CD14-positive monocyte (primary cell): ENCODE results near the gene HNF1B. TPM values are rescaled to one million over a fixed set of nuclear protein-coding genes. Genes with fewer than 3 reads are reported as not detected.

ENCODE experiments used
- DNase-seq, 3 donors: peaks; one replicate each; pipeline ENCODE4 v3.0.0-alpha.2; 2011 to 2022
- H2AFZ ChIP-seq: 2 replicates; pipeline ENCODE4 v1.6.0; 2012; ENCODE audit warnings: mild to moderate bottlenecking, low read depth, low read length, inconsistent platforms; ENCODE audit not compliant: insufficient read depth, poor library complexity, severe bottlenecking
- H3K27ac ChIP-seq, 2 donors: 1 replicate in 1 of 2; 2 replicates in 1 of 2; pipeline ENCODE4 v1.5.1; 2012 to 2013; ENCODE audit warnings: low read length in 2 of 2, control low read depth in 1 of 2, inconsistent platforms in 1 of 2, low read depth in 1 of 2, mild to moderate bottlenecking in 1 of 2
- H3K27me3 ChIP-seq, 2 donors: one replicate each; pipeline versions ENCODE4 v1.6.0 to v1.6.1; 2011 to 2013; ENCODE audit warnings: low read length in 2 of 2; ENCODE audit not compliant: control insufficient read depth in 2 of 2, insufficient read depth in 2 of 2
- H3K36me3 ChIP-seq, 2 donors: replicated peaks in 1 of 2; 1 replicate in 1 of 2; 2 replicates in 1 of 2; pipeline versions ENCODE4 v1.5.1 to v1.6.1; 2012 to 2013; ENCODE audit warnings: low read length in 2 of 2, control low read depth in 1 of 2, inconsistent platforms in 1 of 2, mild to moderate bottlenecking in 1 of 2; ENCODE audit not compliant: insufficient read depth in 2 of 2, control insufficient read depth in 1 of 2
- H3K4me1 ChIP-seq, 2 donors: 1 replicate in 1 of 2; 2 replicates in 1 of 2; pipeline versions ENCODE4 v1.5.1 to v1.6.1; 2012 to 2013; ENCODE audit warnings: low read length in 2 of 2, control low read depth in 1 of 2, inconsistent platforms in 1 of 2, mild to moderate bottlenecking in 1 of 2, moderate library complexity in 1 of 2; ENCODE audit not compliant: insufficient read depth in 2 of 2, control insufficient read depth in 1 of 2
- H3K4me2 ChIP-seq: replicated peaks from 2 replicates; pipeline ENCODE3; 2012; ENCODE audit warnings: low read length, moderate library complexity, mild to moderate bottlenecking; ENCODE audit not compliant: poor library complexity, severe bottlenecking; ENCODE audit errors: extremely low read depth
- H3K4me3 ChIP-seq, 3 experiments: fragments of 200-600 bp in 1 of 3; sonication (generic) in 1 of 3; replicated peaks in 1 of 3; 1 replicate in 2 of 3; 2 replicates in 1 of 3; pipeline ENCODE4 v1.5.1; 2011 to 2013; ENCODE audit warnings: low read length in 3 of 3, mild to moderate bottlenecking in 3 of 3, control low read depth in 2 of 3, low read depth in 2 of 3, inconsistent platforms in 1 of 3, moderate library complexity in 1 of 3
- H3K79me2 ChIP-seq: 2 replicates; pipeline ENCODE4 v1.6.0; 2012; ENCODE audit warnings: mild to moderate bottlenecking, control low read depth, inconsistent platforms, low read length, moderate library complexity; ENCODE audit not compliant: insufficient read depth
- H3K9ac ChIP-seq: 2 replicates; pipeline ENCODE4 v1.6.0; 2017; ENCODE audit warnings: low read length, mild to moderate bottlenecking; ENCODE audit not compliant: insufficient read depth, poor library complexity, severe bottlenecking
- H3K9me3 ChIP-seq, 2 donors: replicated peaks in 1 of 2; 1 replicate in 1 of 2; 2 replicates in 1 of 2; pipeline versions ENCODE4 v1.5.1 to v1.6.1; 2012 to 2013; ENCODE audit warnings: low read length in 2 of 2, control low read depth in 1 of 2; ENCODE audit not compliant: control insufficient read depth in 1 of 2, insufficient read depth in 1 of 2
- H4K20me1 ChIP-seq: 2 replicates; pipeline ENCODE4 v1.6.0; 2012; ENCODE audit warnings: mild to moderate bottlenecking, low read length, control low read depth, moderate library complexity; ENCODE audit not compliant: insufficient read depth
- H3K27ac Mint-ChIP-seq, 7 donors: one replicate each; pipeline ENCODE4 v1.8.0; 2020; ENCODE audit warnings: mild to moderate bottlenecking in 7 of 7, mixed read lengths in 7 of 7, moderate library complexity in 6 of 7, inconsistent platforms in 2 of 7
- H3K27me3 Mint-ChIP-seq, 3 donors: one replicate each; pipeline ENCODE4 v1.8.0; 2021 to 2022; ENCODE audit warnings: low read depth in 3 of 3, mild to moderate bottlenecking in 3 of 3, mixed read lengths in 3 of 3, moderate library complexity in 3 of 3, inconsistent platforms in 1 of 3
- H3K36me3 Mint-ChIP-seq, 2 donors: one replicate each; pipeline ENCODE4 v1.8.0; 2020; ENCODE audit warnings: mixed read lengths in 2 of 2, inconsistent platforms in 1 of 2, mild to moderate bottlenecking in 1 of 2
- H3K4me1 Mint-ChIP-seq: one replicate; pipeline ENCODE4 v1.8.0; 2020; ENCODE audit warnings: mild to moderate bottlenecking, mixed read lengths
- H3K4me3 Mint-ChIP-seq, 2 donors: one replicate each; pipeline ENCODE4 v1.8.0; 2020; ENCODE audit warnings: mild to moderate bottlenecking in 2 of 2, mixed read lengths in 2 of 2, moderate library complexity in 1 of 2
- H3K9me3 Mint-ChIP-seq, 7 donors: one replicate each; pipeline ENCODE4 v1.8.0; 2020 to 2022; ENCODE audit warnings: mixed read lengths in 7 of 7, mild to moderate bottlenecking in 6 of 7, moderate library complexity in 6 of 7, inconsistent platforms in 2 of 7
- WGBS: methylation state at CpG from one replicate; pipeline ENCODE4 v1.1.5; 2013; ENCODE audit warnings: missing lambda C conversion rate; ENCODE audit not compliant: insufficient coverage; 5-methylcytosine and 5-hydroxymethylcytosine counted together
- intact Hi-C, 2 donors: fragments of 100-400 bp; cut with micrococcal nuclease; formaldehyde crosslinking; loops; one replicate each; pipeline versions ENCODE4 v1.15.0 to v1.15.1; 2023
- polyA plus RNA-seq, 3 donors: library from polyadenylated mRNA; depleted of rRNA in 1 of 3; unstranded in 2 of 3; stranded (reverse) in 1 of 3; fragments of 300-500 nt in 2 of 3; fragments of >200 nt in 1 of 3; fragmentation: Illumina TruSeq in 2 of 3; gene quantifications; 1 replicate in 2 of 3; 2 replicates in 1 of 3; pipeline ENCODE4 v1.2.3, GENCODE V29; 2012 to 2021
- TF ChIP-seq, protein P1 (sequence below): fragments of 200-600 bp; IDR thresholded peaks from one replicate; pipeline ENCODE4 v1.8.0; 2022; ENCODE audit warnings: antibody characterized with exemption, mild to moderate bottlenecking

Gene HNF1B
- polyA plus RNA-seq, 3 donors = not detected

DNA sequence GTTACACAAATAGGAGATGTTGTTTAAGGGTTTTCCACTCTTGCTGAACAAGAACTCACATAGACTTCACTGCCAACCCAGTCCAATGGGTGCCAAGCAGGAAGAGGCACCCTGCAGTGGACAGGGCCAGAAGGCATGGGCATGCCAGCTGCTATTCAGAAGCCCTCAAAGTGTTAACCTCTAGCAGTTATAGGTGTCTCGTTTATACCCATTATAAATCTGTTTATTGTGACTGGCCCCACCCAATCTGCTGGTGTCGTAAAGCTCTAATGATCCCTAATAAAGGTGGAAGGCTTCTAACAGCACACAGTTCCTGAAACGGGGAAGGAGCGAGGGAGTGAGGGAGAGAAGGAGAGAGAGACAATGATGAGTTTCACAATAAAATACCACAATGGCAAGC lies 23.9 kb downstream of the HNF1B start:
- H3K4me2 ChIP-seq = no peak overlapping the region

DNA sequence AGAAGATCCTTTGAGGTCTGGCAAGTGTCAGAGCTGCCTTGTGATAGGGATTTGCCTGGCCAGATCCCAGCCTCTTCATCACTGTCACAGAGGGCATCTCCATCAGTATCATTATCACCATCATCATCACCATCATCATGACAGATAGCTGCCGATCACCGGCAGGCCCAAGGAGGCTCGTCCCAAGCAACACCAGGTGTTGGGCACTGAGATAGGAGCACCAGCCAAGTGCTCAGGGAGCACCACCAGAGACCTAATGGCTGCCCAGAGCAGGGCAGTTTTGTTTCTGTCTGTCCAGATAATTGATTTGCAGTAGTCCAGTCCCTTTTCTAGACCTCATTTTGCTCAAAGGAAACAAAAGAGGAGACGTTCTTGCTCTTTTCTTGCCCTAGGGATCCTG lies 25.0 kb downstream of the HNF1B start:
- H4K20me1 ChIP-seq = no peaks in the 10 kb centered on the region
- no peak overlapping the region for H3K9ac ChIP-seq
- Mint-ChIP-seq H3K27ac (no peak overlapping the region), H3K4me3 (no peak overlapping the region), H3K36me3 (no peaks in the 10 kb centered on the region), H3K4me1 (no peaks in the 10 kb centered on the region), H3K27me3 (peaks cover 13 to 18% (median 13%) of the 10 kb centered on the region in 3 donors), H3K9me3 (no peaks in the 10 kb centered on the region)
- no peaks in the 10 kb centered on the region for H3K4me1 ChIP-seq
- no peaks in the 10 kb centered on the region for H3K9me3 ChIP-seq
- DNase-seq = no peak
- no peak overlapping the region for H3K27ac ChIP-seq
- H3K27me3 ChIP-seq = peaks cover 0 to 5% of the 10 kb centered on the region in 2 donors
- H3K4me2 ChIP-seq = no peak overlapping the region
- TF ChIP-seq, protein P1, sequence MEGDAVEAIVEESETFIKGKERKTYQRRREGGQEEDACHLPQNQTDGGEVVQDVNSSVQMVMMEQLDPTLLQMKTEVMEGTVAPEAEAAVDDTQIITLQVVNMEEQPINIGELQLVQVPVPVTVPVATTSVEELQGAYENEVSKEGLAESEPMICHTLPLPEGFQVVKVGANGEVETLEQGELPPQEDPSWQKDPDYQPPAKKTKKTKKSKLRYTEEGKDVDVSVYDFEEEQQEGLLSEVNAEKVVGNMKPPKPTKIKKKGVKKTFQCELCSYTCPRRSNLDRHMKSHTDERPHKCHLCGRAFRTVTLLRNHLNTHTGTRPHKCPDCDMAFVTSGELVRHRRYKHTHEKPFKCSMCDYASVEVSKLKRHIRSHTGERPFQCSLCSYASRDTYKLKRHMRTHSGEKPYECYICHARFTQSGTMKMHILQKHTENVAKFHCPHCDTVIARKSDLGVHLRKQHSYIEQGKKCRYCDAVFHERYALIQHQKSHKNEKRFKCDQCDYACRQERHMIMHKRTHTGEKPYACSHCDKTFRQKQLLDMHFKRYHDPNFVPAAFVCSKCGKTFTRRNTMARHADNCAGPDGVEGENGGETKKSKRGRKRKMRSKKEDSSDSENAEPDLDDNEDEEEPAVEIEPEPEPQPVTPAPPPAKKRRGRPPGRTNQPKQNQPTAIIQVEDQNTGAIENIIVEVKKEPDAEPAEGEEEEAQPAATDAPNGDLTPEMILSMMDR = no peak
- WGBS = 100% methylated on average over 3 of the region's 4 CpGs
- H3K4me3 ChIP-seq = no peak overlapping the region
- no peaks in the 10 kb centered on the region for H3K36me3 ChIP-seq
- H3K79me2 ChIP-seq = no peaks in the 10 kb centered on the region
- intact Hi-C loops = loop anchor here in 1 of 2 donors (10.0 kb wide), 1 partner anchor 55 kb away; no protein-coding TSS in a partner anchor
- no peak overlapping the region for H2AFZ ChIP-seq

More for the DNA sequence above, 23.9 kb downstream of the HNF1B start:
- Histone ChIP-seq H3K36me3 (no peaks in the 10 kb centered on the region), H3K9me3 (no peaks in the 10 kb centered on the region), H3K4me1 (no peaks in the 10 kb centered on the region), H2AFZ (no peak overlapping the region), H4K20me1 (no peaks in the 10 kb centered on the region), H3K9ac (no peak overlapping the region), H3K27me3 (peaks cover 0 to 5% of the 10 kb centered on the region in 2 donors), H3K79me2 (no peaks in the 10 kb centered on the region), H3K27ac (no peak overlapping the region), H3K4me3 (no peak overlapping the region)
- peaks cover 11 to 20% (median 13%) of the 10 kb centered on the region in 3 donors for H3K27me3 Mint-ChIP-seq
- WGBS = no CpG with 5 or more reads among the region's 4 CpGs
- H3K4me3 Mint-ChIP-seq = no peak overlapping the region
- no peak for DNase-seq
- TF ChIP-seq, protein P1 = no peak
- H3K27ac Mint-ChIP-seq = no peak overlapping the region
- intact Hi-C loops = loop anchor here in 1 of 2 donors (10.0 kb wide), 1 partner anchor 56 kb away; no protein-coding TSS in a partner anchor
- H3K9me3 Mint-ChIP-seq = no peaks in the 10 kb centered on the region
- no peaks in the 10 kb centered on the region for H3K36me3 Mint-ChIP-seq
- H3K4me1 Mint-ChIP-seq = no peaks in the 10 kb centered on the region
